H1 (cell line): ENCODE results near the gene DDAH2. TPM values are rescaled to one million over a fixed set of nuclear protein-coding genes. Genes with fewer than 3 reads are reported as not detected.
A peak's percentile ranks its signal among the peaks of the same experiment; 100 is the strongest.

Source experiments
- CTCF ChIA-PET: fragments of 300-600 bp; sonication (Branson Sonifier 250); formaldehyde crosslinking; loops from one replicate; lab custom pipeline; 2021; ENCODE audit not compliant: partially characterized antibody; lab: Charles Lee
- POLR2A ChIA-PET: fragments of 300-600 bp; sonication (Branson Sonifier 250); formaldehyde crosslinking; loops from one replicate; lab custom pipeline; 2021; ENCODE audit warnings: inconsistent platforms; ENCODE audit not compliant: partially characterized antibody; lab: Charles Lee
- DNase-seq, 2 experiments: peaks; one replicate each; pipeline versions ENCODE4 v3.0.0 to v3.0.0-alpha.2; 2010 to 2022; ENCODE audit warnings: low spot score in 2 of 2, low read depth in 1 of 2, mixed read lengths in 1 of 2
- FAIRE-seq: peaks from 2 replicates; lab custom pipeline; 2011; peaks lifted over from hg19 to GRCh38; lab: Jason Lieb, UNC
- H2AFZ ChIP-seq: 2 replicates; pipeline ENCODE4 v1.8.1; 2012; ENCODE audit warnings: low read length, inconsistent platforms
- H2AK5ac ChIP-seq: 2 replicates; pipeline ENCODE4 v1.6.1; 2013; ENCODE audit warnings: low read depth, low read length
- H2BK120ac ChIP-seq: replicated peaks from 2 replicates; pipeline ENCODE3; 2013; ENCODE audit warnings: low read depth, low read length, inconsistent platforms
- H2BK12ac ChIP-seq: 2 replicates; pipeline ENCODE4 v1.6.1; 2013; ENCODE audit warnings: low read depth, low read length
- H2BK15ac ChIP-seq: 2 replicates; pipeline ENCODE4 v1.6.1; 2013; ENCODE audit warnings: low read length
- H2BK20ac ChIP-seq: 2 replicates; pipeline ENCODE4 v1.6.1; 2013; ENCODE audit warnings: low read length
- H2BK5ac ChIP-seq: 2 replicates; pipeline ENCODE4 v1.6.1; 2013; ENCODE audit warnings: low read depth, low read length
- H3K14ac ChIP-seq: 2 replicates; pipeline ENCODE4 v1.6.1; 2013; ENCODE audit warnings: inconsistent platforms; ENCODE audit not compliant: insufficient read length
- H3K18ac ChIP-seq: 2 replicates; pipeline ENCODE4 v1.6.1; 2013; ENCODE audit warnings: low read length; ENCODE audit errors: extremely low read depth
- H3K23ac ChIP-seq: 2 replicates; pipeline ENCODE4 v1.6.1; 2013; ENCODE audit warnings: inconsistent platforms; ENCODE audit not compliant: insufficient read length
- H3K23me2 ChIP-seq: 2 replicates; pipeline ENCODE4 v1.6.1; 2013; ENCODE audit warnings: low read depth, low read length
- H3K27ac ChIP-seq: 2 replicates; pipeline ENCODE4 v1.6.1; 2011; ENCODE audit warnings: low read depth, low read length, inconsistent platforms
- H3K27me3 ChIP-seq, 4 experiments: replicated peaks in 1 of 4; 1 replicate in 1 of 4; 2 replicates in 3 of 4; pipeline versions ENCODE4 v1.6.1 to v1.8.1; 2011 to 2013; ENCODE audit warnings: low read length in 3 of 4, mild to moderate bottlenecking in 3 of 4, inconsistent platforms in 2 of 4, mixed read lengths in 2 of 4, moderate library complexity in 1 of 4; ENCODE audit not compliant: control insufficient read depth in 3 of 4, insufficient read depth in 3 of 4; ENCODE audit errors: extremely low read depth in 1 of 4
- H3K36me3 ChIP-seq, 4 experiments: 2 replicates each; pipeline versions ENCODE4 v1.6.1 to v1.8.1; 2011 to 2013; ENCODE audit warnings: mild to moderate bottlenecking in 4 of 4, low read length in 3 of 4, moderate library complexity in 2 of 4, control low read depth in 1 of 4, inconsistent platforms in 1 of 4; ENCODE audit not compliant: insufficient read depth in 4 of 4, control insufficient read depth in 2 of 4
- H3K4ac ChIP-seq: replicated peaks from 2 replicates; pipeline ENCODE3; 2013; ENCODE audit warnings: low read length, low read depth, mixed read lengths, inconsistent platforms; ENCODE audit not compliant: insufficient read length
- H3K4me1 ChIP-seq, 4 experiments: replicated peaks in 1 of 4; 1 replicate in 1 of 4; 2 replicates in 3 of 4; pipeline versions ENCODE4 v1.6.1 to v1.8.1; 2011 to 2013; ENCODE audit warnings: low read length in 3 of 4, inconsistent platforms in 2 of 4, mixed read lengths in 1 of 4; ENCODE audit not compliant: insufficient read depth in 4 of 4, control insufficient read depth in 3 of 4
- H3K4me2 ChIP-seq, 2 experiments: 2 replicates each; pipeline versions ENCODE4 v1.6.1 to v1.8.1; 2011 to 2013; ENCODE audit warnings: low read depth in 2 of 2, low read length in 2 of 2, control low read depth in 1 of 2, inconsistent platforms in 1 of 2, mild to moderate bottlenecking in 1 of 2; ENCODE audit not compliant: insufficient read depth in 1 of 2
- H3K4me3 ChIP-seq, 4 experiments: fragments of 200-600, 300-600 bp in 1 of 4; sonication (generic), shearing (Covaris generic), sonication (Bioruptor Twin) in 1 of 4; 2 replicates each; pipeline versions ENCODE4 v1.5.1 to v1.8.1; 2011 to 2016; ENCODE audit warnings: low read length in 4 of 4, low read depth in 3 of 4, control low read depth in 2 of 4, inconsistent platforms in 2 of 4, mild to moderate bottlenecking in 2 of 4, mixed read lengths in 1 of 4, moderate library complexity in 1 of 4; ENCODE audit not compliant: insufficient read depth in 2 of 4; ENCODE audit errors: extremely low read depth in 1 of 4
- H3K56ac ChIP-seq: replicated peaks from 2 replicates; pipeline ENCODE3; 2013; ENCODE audit warnings: low read depth, mild to moderate bottlenecking, mixed read lengths, low read length, inconsistent platforms; ENCODE audit not compliant: insufficient read length
- H3K79me1 ChIP-seq: 2 replicates; pipeline ENCODE4 v1.6.1; 2013; ENCODE audit warnings: low read depth, low read length, control low read depth
- H3K79me2 ChIP-seq, 2 experiments: 2 replicates each; pipeline versions ENCODE4 v1.6.1 to v1.8.1; 2012 to 2013; ENCODE audit warnings: low read length in 2 of 2, mild to moderate bottlenecking in 2 of 2, inconsistent platforms in 1 of 2; ENCODE audit not compliant: insufficient read depth in 2 of 2, control insufficient read depth in 1 of 2
- H3K9ac ChIP-seq, 4 experiments: replicated peaks in 1 of 4; 1 replicate in 1 of 4; 2 replicates in 3 of 4; pipeline versions ENCODE4 v1.6.1 to v1.8.1; 2011 to 2013; ENCODE audit warnings: low read depth in 3 of 4, low read length in 3 of 4, control low read depth in 2 of 4, mild to moderate bottlenecking in 2 of 4, moderate library complexity in 2 of 4, inconsistent platforms in 1 of 4; ENCODE audit errors: extremely low read depth in 1 of 4
- H3K9me3 ChIP-seq, 2 experiments: 2 replicates each; pipeline versions ENCODE4 v1.6.1 to v1.8.1; 2012 to 2013; ENCODE audit warnings: mild to moderate bottlenecking in 2 of 2, moderate library complexity in 2 of 2, control low read depth in 1 of 2, inconsistent platforms in 1 of 2, low read depth in 1 of 2, low read length in 1 of 2, mixed read lengths in 1 of 2; ENCODE audit not compliant: insufficient read depth in 2 of 2
- H4K20me1 ChIP-seq, 2 experiments: replicated peaks in 1 of 2; 2 replicates each; pipeline versions ENCODE3 to v1.8.1; 2011 to 2013; ENCODE audit warnings: inconsistent platforms in 2 of 2, low read length in 2 of 2, mild to moderate bottlenecking in 1 of 2; ENCODE audit not compliant: insufficient read depth in 2 of 2, control insufficient read depth in 1 of 2
- H4K5ac ChIP-seq: 2 replicates; pipeline ENCODE4 v1.6.1; 2013; ENCODE audit warnings: low read length, low read depth, mixed read lengths, inconsistent platforms; ENCODE audit not compliant: insufficient read length
- H4K8ac ChIP-seq: 2 replicates; pipeline ENCODE4 v1.8.0; 2013; ENCODE audit warnings: mild to moderate bottlenecking, moderate library complexity, low read length, inconsistent platforms; ENCODE audit not compliant: insufficient read depth; ENCODE audit errors: extremely low read depth
- H4K91ac ChIP-seq: replicated peaks from 2 replicates; pipeline ENCODE3; 2013; ENCODE audit warnings: low read length, mixed read lengths, inconsistent platforms; ENCODE audit not compliant: insufficient read length
- CHD2 ChIP-seq: IDR thresholded peaks from 2 replicates; pipeline ENCODE4 v1.6.1; 2012; ENCODE audit warnings: low read length, improper control_type of control experiment
- FOSL1 ChIP-seq: IDR thresholded peaks from 2 replicates; pipeline ENCODE4 v1.6.1; 2011; ENCODE audit warnings: mild to moderate bottlenecking, low read depth, low read length, moderate library complexity; ENCODE audit not compliant: insufficient read depth
- JUND ChIP-seq: IDR thresholded peaks from 2 replicates; pipeline ENCODE4 v1.6.1; 2011; ENCODE audit warnings: mild to moderate bottlenecking, improper control_type of control experiment, low read length
- POLR2A ChIP-seq, 2 experiments: IDR thresholded peaks; 1 replicate in 1 of 2; 2 replicates in 1 of 2; pipeline ENCODE4 v1.6.1; 2011; ENCODE audit warnings: low read depth in 2 of 2, low read length in 2 of 2, mild to moderate bottlenecking in 2 of 2; ENCODE audit errors: control extremely low read depth in 1 of 2
- RFX5 ChIP-seq: IDR thresholded peaks from 2 replicates; pipeline ENCODE4 v1.6.1; 2011; ENCODE audit warnings: low read depth, low read length, improper control_type of control experiment, borderline replicate concordance
- RNF2 ChIP-seq: fragments of 200-900, 300-1000 bp; sonication (generic); IDR thresholded peaks from 2 replicates; pipeline ENCODE4 v1.7.1; 2016; ENCODE audit warnings: borderline replicate concordance, low read depth, mild to moderate bottlenecking, antibody characterized with exemption, low read length; ENCODE audit not compliant: poor library complexity, severe bottlenecking; ENCODE audit errors: missing control alignments
- SRF ChIP-seq: IDR thresholded peaks from 2 replicates; pipeline ENCODE4 v1.6.1; 2011; ENCODE audit warnings: mild to moderate bottlenecking, low read depth, low read length, moderate library complexity
- YY1 ChIP-seq: IDR thresholded peaks from 2 replicates; pipeline ENCODE4 v1.6.1; 2011; ENCODE audit warnings: low read depth, mild to moderate bottlenecking, low read length
- WGBS, 2 experiments: shearing (Covaris generic) in 1 of 2; methylation state at CpG; one replicate each; pipeline versions ENCODE4 v1.1.6 to v1.1.7; 2013 to 2015; ENCODE audit warnings: low lambda C conversion rate in 2 of 2, mixed read lengths in 2 of 2, inconsistent platforms in 1 of 2, low coverage in 1 of 2, missing lambda C conversion rate in 1 of 2; ENCODE audit not compliant: insufficient replicate concordance in 2 of 2, insufficient coverage in 1 of 2, insufficient read length in 1 of 2; ENCODE audit errors: extremely low coverage in 1 of 2, missing lambda C conversion rate in 1 of 2; 5-methylcytosine and 5-hydroxymethylcytosine counted together
- polyA plus RNA-seq, 7 experiments: library from polyadenylated mRNA; depleted of rRNA in 3 of 7; stranded (reverse) in 5 of 7; unstranded in 2 of 7; fragments of >200 nt in 5 of 7; fragments of 200-250 nt in 2 of 7; gene quantifications; 1 replicate in 5 of 7; 2 replicates in 1 of 7; 4 replicates in 1 of 7; pipeline versions ENCODE4 v1.2.1 to v1.2.3, GENCODE V29; 2011 to 2013; ENCODE audit warnings: missing spikeins in 2 of 7, mixed read lengths in 2 of 7
- total RNA-seq: library from RNA; stranded (reverse); fragmentation: NEBNext Ultra II Directional; extraction: Animal tissue kit (Norgen Biotek cat#: 25700); gene quantifications from 2 replicates; pipeline ENCODE4 v1.2.1, GENCODE V29; 2021

The DDAH2 gene
- total and polyA plus RNA-seq, 2 of the 8 experiments (the other 6 are each of a cell fraction or from before 2014, with no cell fraction given): 53.3 to 73.5 TPM

GRCh38 chr6:31727717-31728671 lies 1.1 kb downstream of the DDAH2 start:
- H4K20me1 ChIP-seq: peaks cover 0 to 1% of the 10 kb centered on the region in 2 experiments
- H3K36me3 ChIP-seq: peaks cover 3 to 28% (median 23%) of the 10 kb centered on the region in 4 experiments; a peak in 7 of 8 replicates
- TF ChIP-seq CHD2 (no peak), RFX5 (no peak), POLR2A (IDR thresholded peaks at IDR 0.05; ENCODE audit: control extremely low read depth in 1 of 2, low read depth in 2 of 2, low read length in 2 of 2) (no peak), RNF2 (no peak), FOSL1 (no peak), SRF (no peak), YY1 (no peak), JUND (no peak)
- TF ChIP-seq, all 59 proteins: peak for 0
- H2AK5ac ChIP-seq: no peak overlapping the region
- H3K56ac ChIP-seq: no peak overlapping the region
- H4K5ac ChIP-seq: no peak overlapping the region
- no peak overlapping the region for H2BK12ac ChIP-seq
- H3K9ac ChIP-seq: no peak overlapping the region
- no peak overlapping the region for H3K27ac ChIP-seq
- no peaks in the 10 kb centered on the region for H3K79me2 ChIP-seq
- peak overlapping the region; percentile 61; the same call in 1 of the 2 replicates for H2BK15ac ChIP-seq
- H3K14ac ChIP-seq: no peak overlapping the region
- peaks cover 2 to 13% (median 7%) of the 10 kb centered on the region in 4 experiments for H3K4me1 ChIP-seq
- 86% methylated on average over 23 of the region's 41 CpGs; no CpG with 5 or more reads in 1 of the 2 experiments for WGBS, 2 experiments
- FAIRE-seq: no peak
- peak overlapping the region in 3 of 4 experiments; percentile 77 to 91 (median 89); a peak in 2 of 8 replicates for H3K4me3 ChIP-seq
- no peak overlapping the region for H4K91ac ChIP-seq
- peaks cover 2% of the 10 kb centered on the region; the same call in 1 of the 2 replicates for H3K23me2 ChIP-seq
- H3K27me3 ChIP-seq: no peaks in the 10 kb centered on the region
- H2BK20ac ChIP-seq: no peak overlapping the region
- H3K4me2 ChIP-seq: peak overlapping the region; percentile 31 to 90; a peak in 2 of 4 replicates
- no peak overlapping the region for H2BK5ac ChIP-seq
- H2AFZ ChIP-seq: no peak overlapping the region
- ChIA-PET CTCF (interaction anchor here (0.5 to 8.9 kb wide), 15 partner anchors 10 to 102 kb away, joined by 3 to 89 read pairs (median 4); partner anchors contain the start of genes ABHD16A, LY6G6D and MSH5), POLR2A (interaction anchor here (0.6 to 7.2 kb wide), 6 partner anchors 10 to 99 kb away, joined by 3 to 73 read pairs (median 3); partner anchors contain the start of genes CLIC1, HSPA1B and MSH5)
- no peak overlapping the region for H4K8ac ChIP-seq
- no peak overlapping the region for H3K23ac ChIP-seq
- H3K9me3 ChIP-seq: no peaks in the 10 kb centered on the region
- H2BK120ac ChIP-seq: no peak overlapping the region
- no peak overlapping the region for H3K18ac ChIP-seq
- 0 out of 2 replicates have a peak, but pooled peaks cover 3% of the 10 kb centered on the region for H3K79me1 ChIP-seq
- DNase-seq: no peak
- H3K4ac ChIP-seq: no peak overlapping the region
